AG09319 (cell line): Measurements from ENCODE around the gene HOXC10.

ENCODE experiments used
- DNase-seq: peaks from one replicate; pipeline ENCODE4 v3.0.0-alpha.2; 2010; ENCODE audit warnings: low read depth; ENCODE audit errors: extremely low read depth
- CTCF ChIP-seq: IDR thresholded peaks from 2 replicates; pipeline ENCODE4 v1.5.1; 2011; ENCODE audit warnings: low read depth, mild to moderate bottlenecking, inconsistent platforms, low read length, moderate library complexity

HOXC10 gene

GRCh38 chr12:53951577-53952334, 33.2 kb upstream of the HOXC10 start:
- no peak for DNase-seq
- TF ChIP-seq CTCF, result no peak

- DNase-seq, result no peak
- no peak for TF ChIP-seq CTCF
Measured at GRCh38 chr12:53952335-53952694, 32.6 kb upstream of the HOXC10 start.

- TF ChIP-seq CTCF, result no peak
- no peak for DNase-seq
Measured at GRCh38 chr12:53952871-53953734, 31.8 kb upstream of the HOXC10 start.

- no peak for DNase-seq
- no peak for TF ChIP-seq CTCF
Measured at GRCh38 chr12:53953831-53954693, 30.9 kb upstream of the HOXC10 start.

- TF ChIP-seq CTCF, result no peak
- no peak for DNase-seq
Measured at GRCh38 chr12:53954694-53955035, 30.3 kb upstream of the HOXC10 start, which contains the start of gene HOXC12. TSS of gene HOXC12 (plus strand) at chr12:53954903. CDS start at chr12:53954930, 27 bp downstream.

GRCh38 chr12:53955036-53955775, 29.7 kb upstream of the HOXC10 start:
- TF ChIP-seq CTCF, result no peak
- DNase-seq, result no peak
